A673 (cell line): ENCODE measurements around the gene NUMB. TPM values are rescaled to one million over a fixed set of nuclear protein-coding genes. Genes with fewer than 3 reads are reported as not detected.

Experiments
- BruUV-seq: library from RNA; stranded (reverse); fragments of 400-500 nt; replicated peaks from 2 replicates; lab custom pipeline; 2021; lab: Mats Ljungman, UMichigan
- CTCF ChIA-PET: fragments of 300-600 bp; sonication (Branson Sonifier 250); formaldehyde crosslinking; loops from one replicate; lab custom pipeline; 2022; ENCODE audit warnings: antibody characterized with exemption; lab: Charles Lee
- POLR2A ChIA-PET: fragments of 300-600 bp; sonication (Branson Sonifier 250); formaldehyde crosslinking; loops from one replicate; lab custom pipeline; 2022; ENCODE audit warnings: antibody characterized with exemption; ENCODE audit not compliant: low non-redundant PET; lab: Charles Lee
- DNase-seq: peaks from one replicate; pipeline ENCODE4 v3.0.0-alpha.2; 2015; ENCODE audit warnings: low spot score
- H3K27ac ChIP-seq: fragments of 200-600 bp; sonication (generic); 2 replicates; pipeline ENCODE4 v1.5.1; 2016; ENCODE audit warnings: mixed run types, low read depth, mild to moderate bottlenecking, mixed read lengths, antibody characterized with exemption, low read length; ENCODE audit not compliant: poor library complexity, severe bottlenecking
- H3K27me3 ChIP-seq: fragments of 200-600 bp; sonication (generic); replicated peaks from 2 replicates; pipeline ENCODE4 v1.6.1; 2017; ENCODE audit warnings: mixed run types, low read depth, mild to moderate bottlenecking, mixed read lengths, antibody characterized with exemption, low read length; ENCODE audit not compliant: insufficient read depth, poor library complexity
- H3K36me3 ChIP-seq: fragments of 200-600 bp; sonication (generic); 2 replicates; pipeline ENCODE4 v1.6.1; 2016; ENCODE audit warnings: mixed run types, mild to moderate bottlenecking, mixed read lengths, antibody characterized with exemption, low read length; ENCODE audit not compliant: insufficient read depth, poor library complexity, severe bottlenecking
- H3K4me1 ChIP-seq: fragments of 200-600 bp; sonication (generic); 2 replicates; pipeline ENCODE4 v1.6.1; 2017; ENCODE audit warnings: mixed run types, mild to moderate bottlenecking, mixed read lengths, antibody characterized with exemption, low read length; ENCODE audit not compliant: insufficient read depth, poor library complexity, severe bottlenecking
- H3K4me3 ChIP-seq: fragments of 200-600 bp; sonication (generic); 2 replicates; pipeline ENCODE4 v1.5.1; 2016; ENCODE audit warnings: low read depth, mixed run types, mild to moderate bottlenecking, mixed read lengths, low read length; ENCODE audit not compliant: poor library complexity, severe bottlenecking
- H3K9me3 ChIP-seq: fragments of 200-600 bp; sonication (generic); 2 replicates; pipeline ENCODE4 v1.6.1; 2016; ENCODE audit warnings: mixed run types, low read depth, mild to moderate bottlenecking, mixed read lengths, antibody characterized with exemption, low read length; ENCODE audit not compliant: poor library complexity, severe bottlenecking
- CTCF ChIP-seq: fragments of 300-800, 200-600 bp; sonication (generic); conservative IDR thresholded peaks from 2 replicates; pipeline ENCODE4 v1.5.1; 2017; ENCODE audit warnings: low read depth, mild to moderate bottlenecking, antibody characterized with exemption, low read length, moderate library complexity, mixed read lengths
- EZH2 ChIP-seq: fragments of 200-600 bp; sonication (generic); IDR thresholded peaks from 2 replicates; pipeline ENCODE4 v1.6.1; 2017; ENCODE audit warnings: borderline replicate concordance, low read depth, mild to moderate bottlenecking, mixed read lengths, antibody characterized with exemption, low read length; ENCODE audit not compliant: poor library complexity, severe bottlenecking
- intact Hi-C: fragments of 100-400 bp; cut with micrococcal nuclease; formaldehyde crosslinking; loops from one replicate; pipeline ENCODE4 v1.10.0; 2022; ENCODE audit not compliant: unreplicated experiment
- total RNA-seq: library from RNA; stranded (reverse); gene quantifications from 2 replicates; pipeline ENCODE4 v1.2.3, GENCODE V29; 2021

Gene NUMB
- total RNA-seq, 1 experiment from 2014 or later = 46.3 TPM

GRCh38 chr14:73227812-73228781 lies 230.2 kb downstream of the NUMB start:
- BruUV-seq = no TSS peak
- Histone ChIP-seq H3K4me1 (no peaks in the 10 kb centered on the region), H3K36me3 (no peaks in the 10 kb centered on the region), H3K4me3 (no peak overlapping the region), H3K27me3 (no peaks in the 10 kb centered on the region), H3K9me3 (no peaks in the 10 kb centered on the region), H3K27ac (no peak overlapping the region)
- DNase-seq = peak; percentile 31
- POLR2A ChIA-PET = no interaction called here
- no peak for TF ChIP-seq CTCF
- TF ChIP-seq EZH2 = no peak
- intact Hi-C loops = no loop called here
- CTCF ChIA-PET = no interaction called here

- no TSS peak for BruUV-seq
- ChIA-PET CTCF (no interaction called here), POLR2A (no interaction called here)
- no peak for DNase-seq
- Histone ChIP-seq H3K27ac (no peak overlapping the region), H3K36me3 (no peaks in the 10 kb centered on the region), H3K4me1 (no peaks in the 10 kb centered on the region), H3K27me3 (no peaks in the 10 kb centered on the region), H3K4me3 (no peak overlapping the region), H3K9me3 (no peaks in the 10 kb centered on the region)
- intact Hi-C loops = no loop called here
- TF ChIP-seq CTCF (no peak), EZH2 (no peak)
Observed at GRCh38 chr14:73225496-73225895, 232.8 kb downstream of the NUMB start.

Other genes with a start within 250 kb of the NUMB start
- 0.31 and 0.75 TPM in 2 replicates for gene PAPLN, start 221.0 kb downstream of the NUMB start, total RNA-seq
- 27.8 and 29.3 TPM in 2 replicates for gene RIOX1, start 32.4 kb upstream of the NUMB start, total RNA-seq
- 8.6 and 10.6 TPM in 2 replicates for gene ACOT1, start 78.6 kb upstream of the NUMB start, total RNA-seq
- gene HEATR4, start 100.4 kb upstream of the NUMB start, total RNA-seq = not detected in 2 replicates
- gene ACOT2, start 110.7 kb upstream of the NUMB start, total RNA-seq = 34.2 and 47.7 TPM in 2 replicates
- 0.28 and 0.37 TPM in 2 replicates for gene ACOT4, start 133.3 kb upstream of the NUMB start, total RNA-seq
- not detected in 2 replicates for gene ACOT6, start 154.0 kb upstream of the NUMB start, total RNA-seq
- 25.5 and 28.1 TPM in 2 replicates for gene DNAL1, start 186.4 kb upstream of the NUMB start, total RNA-seq